GM12878 (cell line): ENCODE data around the gene PPARA. TPM values are rescaled to one million over a fixed set of nuclear protein-coding genes. Genes with fewer than 3 reads are reported as not detected.

Experiments
- ATAC-seq: fragments of 200-7000 bp; cut with Tn5 transposase; 3 replicates; pipeline ENCODE4 v1.9.1; 2020; ENCODE audit warnings: mild to moderate bottlenecking, moderate library complexity
- BruUV-seq: library from RNA; stranded (reverse); fragments of 400-500 nt; replicated peaks from 2 replicates; lab custom pipeline; 2021; lab: Mats Ljungman, UMichigan
- CTCF ChIA-PET: fragments of 300-600 bp; sonication (Branson Sonifier 250); formaldehyde crosslinking; extraction: SDS; loops from one replicate; lab custom pipeline; 2021; ENCODE audit warnings: inconsistent platforms; lab: Yijun Ruan, JAX
- POLR2A ChIA-PET: fragments of 350-600 bp; formaldehyde crosslinking; extraction: SDS; loops from one replicate; lab custom pipeline; 2021; ENCODE audit warnings: inconsistent platforms; lab: Charles Lee
- RAD21 ChIA-PET: fragments of 300-600 bp; sonication (Branson Sonifier 250); formaldehyde crosslinking; loops from one replicate; lab custom pipeline; 2023; ENCODE audit warnings: antibody characterized with exemption; ENCODE audit not compliant: unreplicated experiment; lab: Charles Lee
- SMC1A ChIA-PET: fragments of 300-600 bp; sonication (Branson Sonifier 250); formaldehyde crosslinking; loops from one replicate; lab custom pipeline; 2023; ENCODE audit not compliant: unreplicated experiment, uncharacterized antibody; lab: Charles Lee
- DNase-seq: peaks from one replicate; pipeline ENCODE4 v3.0.0-alpha.2; 2011; ENCODE audit warnings: low read depth, low spot score
- FAIRE-seq: peaks from 3 replicates; lab custom pipeline; 2011; peaks lifted over from hg19 to GRCh38; lab: Jason Lieb, UNC
- H2AFZ ChIP-seq: 2 replicates; pipeline ENCODE4 v1.6.0; 2011; ENCODE audit warnings: low read depth, low read length, control low read depth; ENCODE audit not compliant: control insufficient read depth
- H3K27ac ChIP-seq: 2 replicates; pipeline ENCODE4 v1.5.1; 2011; ENCODE audit warnings: control low read depth; ENCODE audit not compliant: control insufficient read depth, insufficient read depth
- H3K27me3 ChIP-seq, 2 experiments: replicated peaks in 1 of 2; 2 replicates each; pipeline versions ENCODE4 v1.6.0 to v1.6.1; 2011; ENCODE audit warnings: low read length in 1 of 2; ENCODE audit not compliant: control insufficient read depth in 2 of 2, insufficient read depth in 2 of 2
- H3K36me3 ChIP-seq, 2 experiments: 2 replicates each; pipeline ENCODE4 v1.5.1; 2011; ENCODE audit warnings: low read length in 1 of 2; ENCODE audit not compliant: control insufficient read depth in 2 of 2, insufficient read depth in 2 of 2
- H3K4me1 ChIP-seq: 2 replicates; pipeline ENCODE4 v1.6.1; 2011; ENCODE audit warnings: mild to moderate bottlenecking, low read length, moderate library complexity, mixed read lengths; ENCODE audit not compliant: control insufficient read depth, insufficient read depth
- H3K4me2 ChIP-seq: 2 replicates; pipeline ENCODE4 v1.6.0; 2011; ENCODE audit warnings: control low read depth; ENCODE audit not compliant: control insufficient read depth, insufficient read depth
- H3K4me3 ChIP-seq: fragments of 200-600 bp; sonication (generic); 2 replicates; pipeline ENCODE4 v1.5.1; 2016
- H3K79me2 ChIP-seq: 2 replicates; pipeline ENCODE4 v1.6.0; 2011; ENCODE audit warnings: low read length; ENCODE audit not compliant: control insufficient read depth, insufficient read depth
- H3K9ac ChIP-seq: 2 replicates; pipeline ENCODE4 v1.8.0; 2011; ENCODE audit warnings: low read length, control low read depth, mixed read lengths; ENCODE audit not compliant: control insufficient read depth, insufficient read depth
- H3K9me3 ChIP-seq: replicated peaks from 3 replicates; pipeline ENCODE4 v1.5.1; 2011; ENCODE audit warnings: mild to moderate bottlenecking, low read length; ENCODE audit not compliant: control insufficient read depth, insufficient read depth
- H4K20me1 ChIP-seq: 2 replicates; pipeline ENCODE4 v1.6.0; 2011; ENCODE audit not compliant: control insufficient read depth, insufficient read depth
- ATF7 ChIP-seq: fragments of 450-650 bp; IDR thresholded peaks from 2 replicates; pipeline ENCODE4 v1.6.1; 2016; ENCODE audit warnings: low read depth, mild to moderate bottlenecking
- BCL11A ChIP-seq: IDR thresholded peaks from 2 replicates; pipeline ENCODE4 v1.6.1; 2011; ENCODE audit warnings: low read depth, low read length
- IKZF2 ChIP-seq, 2 experiments: fragments of 450-650 bp; IDR thresholded peaks; 2 replicates each; pipeline ENCODE4 v1.6.1; 2017; ENCODE audit warnings: mild to moderate bottlenecking in 2 of 2, moderate library complexity in 2 of 2
- NFIC ChIP-seq: IDR thresholded peaks from 2 replicates; pipeline ENCODE4 v1.6.1; 2012; ENCODE audit warnings: low read depth, mild to moderate bottlenecking, inconsistent platforms, low read length, moderate library complexity
- RAD21 ChIP-seq: IDR thresholded peaks from 2 replicates; pipeline ENCODE4 v1.6.1; 2011; ENCODE audit warnings: mild to moderate bottlenecking, low read depth, low read length, moderate library complexity; ENCODE audit not compliant: insufficient read depth
- TARDBP ChIP-seq: IDR thresholded peaks from 2 replicates; pipeline ENCODE4 v1.6.1; 2016; ENCODE audit warnings: borderline replicate concordance
- ZNF384 ChIP-seq: IDR thresholded peaks from 2 replicates; pipeline ENCODE4 v1.6.1; 2012; ENCODE audit warnings: low read depth, mild to moderate bottlenecking, low read length, improper control_type of control experiment, borderline replicate concordance
- WGBS: methylation state at CpG from one replicate; pipeline ENCODE4 v1.1.6; 2016; ENCODE audit warnings: low lambda C conversion rate; ENCODE audit not compliant: insufficient replicate concordance, insufficient coverage; ENCODE audit errors: missing lambda C conversion rate; 5-methylcytosine and 5-hydroxymethylcytosine counted together
- in situ Hi-C: fragments of 300-500 bp; cut with MboI; formaldehyde crosslinking; loops from 9 replicates; pipeline ENCODE4 v1.14.3; 2018; ENCODE audit warnings: mixed read lengths
- intact Hi-C: fragments of 100-400 bp; cut with micrococcal nuclease; formaldehyde crosslinking; loops from one replicate; pipeline ENCODE4 v1.14.2; 2022; ENCODE audit not compliant: unreplicated experiment
- polyA plus RNA-seq, 11 experiments: library from polyadenylated mRNA; depleted of rRNA in 4 of 11; unstranded in 6 of 11; stranded (reverse) in 5 of 11; fragments of >200 nt; fragmentation: Nextera tagmentation in 4 of 11; fragmentation: Illumina TruSeq in 1 of 11; extraction: Ambion mirVana in 4 of 11; extraction: Trizol in 1 of 11; gene quantifications; 1 replicate in 1 of 11; 2 replicates in 10 of 11; pipeline versions ENCODE4 v1.2.1 to v1.2.3, GENCODE V29; 2011 to 2016; ENCODE audit warnings: inconsistent platforms in 2 of 11, missing spikeins in 2 of 11, low read depth in 1 of 11
- total RNA-seq, 4 experiments: library from RNA; depleted of rRNA in 3 of 4; stranded (reverse); fragments of >200 nt in 3 of 4; fragmentation: Illumina TruSeq in 1 of 4; extraction: Trizol in 1 of 4; gene quantifications; 2 replicates each; pipeline versions ENCODE4 v1.2.1 to v1.2.3, GENCODE V29; 2013 to 2021
- TF ChIP-seq, protein P1 (sequence below): fragments of 450-650 bp; formaldehyde crosslinking; IDR thresholded peaks from 2 replicates; pipeline ENCODE4 v1.4.0; 2020; ENCODE audit warnings: mild to moderate bottlenecking, moderate library complexity
- TF ChIP-seq, protein P2 (sequence below): fragments of 450-650 bp; IDR thresholded peaks from 2 replicates; pipeline ENCODE4 v1.6.1; 2017; ENCODE audit warnings: mild to moderate bottlenecking, moderate library complexity

The PPARA gene
- total and polyA plus RNA-seq, 10 of the 15 experiments (the other 5 are each of a cell fraction or from before 2014, with no cell fraction given): 0.72 to 10.4 (median 4.6) TPM

DNA sequence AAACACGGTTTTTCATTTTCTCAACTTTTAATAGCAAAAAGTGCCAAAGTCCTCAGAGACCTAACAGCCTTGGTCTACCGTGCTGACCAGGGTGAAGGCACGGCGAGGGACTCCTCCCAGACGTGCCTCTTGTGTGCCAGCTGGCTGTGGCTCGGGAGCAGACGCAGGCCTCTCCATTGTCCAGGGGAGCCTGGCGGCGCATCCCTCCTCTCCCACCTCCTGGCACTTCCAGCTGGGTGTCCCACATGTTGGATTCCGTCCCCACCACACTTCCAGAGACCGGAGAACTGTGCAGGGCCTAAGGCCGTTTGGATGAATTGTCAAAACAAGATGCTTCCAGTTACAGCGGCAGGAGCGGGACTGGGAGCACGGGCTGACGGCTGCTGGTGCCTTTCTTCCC is 88.2 kb downstream of the PPARA start:
- H3K27me3 ChIP-seq: no peaks in the 10 kb centered on the region
- FAIRE-seq (no peak), DNase-seq (no peak), ATAC-seq (no peak)
- WGBS: 87% methylated on average over 16 of the region's 16 CpGs
- no peak overlapping the region for H3K27ac ChIP-seq
- BruUV-seq: no TSS peak
- no peaks in the 10 kb centered on the region for H4K20me1 ChIP-seq
- no peak overlapping the region for H3K9ac ChIP-seq
- in situ Hi-C loops: no loop called here
- POLR2A ChIA-PET: no interaction called here
- TF ChIP-seq BCL11A: no peak
- TF ChIP-seq, protein P1, sequence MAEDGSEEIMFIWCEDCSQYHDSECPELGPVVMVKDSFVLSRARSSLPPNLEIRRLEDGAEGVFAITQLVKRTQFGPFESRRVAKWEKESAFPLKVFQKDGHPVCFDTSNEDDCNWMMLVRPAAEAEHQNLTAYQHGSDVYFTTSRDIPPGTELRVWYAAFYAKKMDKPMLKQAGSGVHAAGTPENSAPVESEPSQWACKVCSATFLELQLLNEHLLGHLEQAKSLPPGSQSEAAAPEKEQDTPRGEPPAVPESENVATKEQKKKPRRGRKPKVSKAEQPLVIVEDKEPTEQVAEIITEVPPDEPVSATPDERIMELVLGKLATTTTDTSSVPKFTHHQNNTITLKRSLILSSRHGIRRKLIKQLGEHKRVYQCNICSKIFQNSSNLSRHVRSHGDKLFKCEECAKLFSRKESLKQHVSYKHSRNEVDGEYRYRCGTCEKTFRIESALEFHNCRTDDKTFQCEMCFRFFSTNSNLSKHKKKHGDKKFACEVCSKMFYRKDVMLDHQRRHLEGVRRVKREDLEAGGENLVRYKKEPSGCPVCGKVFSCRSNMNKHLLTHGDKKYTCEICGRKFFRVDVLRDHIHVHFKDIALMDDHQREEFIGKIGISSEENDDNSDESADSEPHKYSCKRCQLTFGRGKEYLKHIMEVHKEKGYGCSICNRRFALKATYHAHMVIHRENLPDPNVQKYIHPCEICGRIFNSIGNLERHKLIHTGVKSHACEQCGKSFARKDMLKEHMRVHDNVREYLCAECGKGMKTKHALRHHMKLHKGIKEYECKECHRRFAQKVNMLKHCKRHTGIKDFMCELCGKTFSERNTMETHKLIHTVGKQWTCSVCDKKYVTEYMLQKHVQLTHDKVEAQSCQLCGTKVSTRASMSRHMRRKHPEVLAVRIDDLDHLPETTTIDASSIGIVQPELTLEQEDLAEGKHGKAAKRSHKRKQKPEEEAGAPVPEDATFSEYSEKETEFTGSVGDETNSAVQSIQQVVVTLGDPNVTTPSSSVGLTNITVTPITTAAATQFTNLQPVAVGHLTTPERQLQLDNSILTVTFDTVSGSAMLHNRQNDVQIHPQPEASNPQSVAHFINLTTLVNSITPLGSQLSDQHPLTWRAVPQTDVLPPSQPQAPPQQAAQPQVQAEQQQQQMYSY (CRISPR knock-in tag): no peak
- no peak for TF ChIP-seq IKZF2 (IDR thresholded peaks at IDR 0.05)
- TF ChIP-seq TARDBP: no peak
- TF ChIP-seq NFIC: no peak
- no peak for TF ChIP-seq ATF7
- no peak for TF ChIP-seq RAD21
- TF ChIP-seq, protein P2, sequence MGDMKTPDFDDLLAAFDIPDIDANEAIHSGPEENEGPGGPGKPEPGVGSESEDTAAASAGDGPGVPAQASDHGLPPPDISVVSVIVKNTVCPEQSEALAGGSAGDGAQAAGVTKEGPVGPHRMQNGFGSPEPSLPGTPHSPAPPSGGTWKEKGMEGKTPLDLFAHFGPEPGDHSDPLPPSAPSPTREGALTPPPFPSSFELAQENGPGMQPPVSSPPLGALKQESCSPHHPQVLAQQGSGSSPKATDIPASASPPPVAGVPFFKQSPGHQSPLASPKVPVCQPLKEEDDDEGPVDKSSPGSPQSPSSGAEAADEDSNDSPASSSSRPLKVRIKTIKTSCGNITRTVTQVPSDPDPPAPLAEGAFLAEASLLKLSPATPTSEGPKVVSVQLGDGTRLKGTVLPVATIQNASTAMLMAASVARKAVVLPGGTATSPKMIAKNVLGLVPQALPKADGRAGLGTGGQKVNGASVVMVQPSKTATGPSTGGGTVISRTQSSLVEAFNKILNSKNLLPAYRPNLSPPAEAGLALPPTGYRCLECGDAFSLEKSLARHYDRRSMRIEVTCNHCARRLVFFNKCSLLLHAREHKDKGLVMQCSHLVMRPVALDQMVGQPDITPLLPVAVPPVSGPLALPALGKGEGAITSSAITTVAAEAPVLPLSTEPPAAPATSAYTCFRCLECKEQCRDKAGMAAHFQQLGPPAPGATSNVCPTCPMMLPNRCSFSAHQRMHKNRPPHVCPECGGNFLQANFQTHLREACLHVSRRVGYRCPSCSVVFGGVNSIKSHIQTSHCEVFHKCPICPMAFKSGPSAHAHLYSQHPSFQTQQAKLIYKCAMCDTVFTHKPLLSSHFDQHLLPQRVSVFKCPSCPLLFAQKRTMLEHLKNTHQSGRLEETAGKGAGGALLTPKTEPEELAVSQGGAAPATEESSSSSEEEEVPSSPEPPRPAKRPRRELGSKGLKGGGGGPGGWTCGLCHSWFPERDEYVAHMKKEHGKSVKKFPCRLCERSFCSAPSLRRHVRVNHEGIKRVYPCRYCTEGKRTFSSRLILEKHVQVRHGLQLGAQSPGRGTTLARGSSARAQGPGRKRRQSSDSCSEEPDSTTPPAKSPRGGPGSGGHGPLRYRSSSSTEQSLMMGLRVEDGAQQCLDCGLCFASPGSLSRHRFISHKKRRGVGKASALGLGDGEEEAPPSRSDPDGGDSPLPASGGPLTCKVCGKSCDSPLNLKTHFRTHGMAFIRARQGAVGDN: no peak
- TF ChIP-seq ZNF384: no peak
- TF ChIP-seq, all 136 proteins: peak for 0
- no peak overlapping the region for H2AFZ ChIP-seq
- peaks cover 6% of the 10 kb centered on the region for H3K4me1 ChIP-seq
- no peaks in the 10 kb centered on the region for H3K79me2 ChIP-seq
- RAD21 ChIA-PET: no interaction called here
- CTCF ChIA-PET: no interaction called here
- H3K36me3 ChIP-seq: no peaks in the 10 kb centered on the region
- intact Hi-C loops: no loop called here
- SMC1A ChIA-PET: no interaction called here
- no peak overlapping the region for H3K4me3 ChIP-seq
- H3K9me3 ChIP-seq: no peaks in the 10 kb centered on the region
- H3K4me2 ChIP-seq: no peak overlapping the region
